Mesenchymal stem cell (in vitro differentiated cells and primary cell): ENCODE measurements around the gene GABRR2.
A peak's percentile ranks its signal among the peaks of the same experiment; 100 is the strongest.

ENCODE experiments used
- DNase-seq: peaks from one replicate; pipeline ENCODE4 v3.0.0-alpha.2; 2013
- H2AFZ ChIP-seq: one replicate; pipeline ENCODE4 v1.6.1; 2013; ENCODE audit warnings: low read depth, mild to moderate bottlenecking, control low read depth, inconsistent platforms, low read length, moderate library complexity
- H2AK5ac ChIP-seq: 2 replicates; pipeline ENCODE4 v1.6.1; 2013; ENCODE audit warnings: low read length, moderate library complexity, mild to moderate bottlenecking, inconsistent platforms; ENCODE audit not compliant: severe bottlenecking
- H2BK120ac ChIP-seq: one replicate; pipeline ENCODE4 v1.6.1; 2013; ENCODE audit warnings: low read depth, mild to moderate bottlenecking, inconsistent platforms, low read length, moderate library complexity
- H2BK12ac ChIP-seq, 2 experiments: one replicate each; pipeline ENCODE4 v1.6.1; 2013; ENCODE audit warnings: inconsistent platforms in 2 of 2, low read length in 2 of 2, mild to moderate bottlenecking in 2 of 2, moderate library complexity in 2 of 2, control low read depth in 1 of 2
- H2BK15ac ChIP-seq: one replicate; pipeline ENCODE4 v1.6.1; 2013; ENCODE audit warnings: mild to moderate bottlenecking, low read depth, inconsistent platforms; ENCODE audit not compliant: poor library complexity, severe bottlenecking
- H2BK5ac ChIP-seq: 2 replicates; pipeline ENCODE4 v1.6.1; 2013; ENCODE audit warnings: low read depth, mild to moderate bottlenecking, low read length, control low read depth, inconsistent platforms; ENCODE audit not compliant: poor library complexity, severe bottlenecking
- H3K14ac ChIP-seq, 2 experiments: one replicate each; pipeline ENCODE4 v1.6.1; 2013; ENCODE audit warnings: inconsistent platforms in 2 of 2, low read length in 2 of 2, control low read depth in 1 of 2, mild to moderate bottlenecking in 1 of 2, moderate library complexity in 1 of 2
- H3K18ac ChIP-seq, 2 experiments: one replicate each; pipeline ENCODE4 v1.6.1; 2013; ENCODE audit warnings: inconsistent platforms in 2 of 2, low read length in 2 of 2, control low read depth in 1 of 2, low read depth in 1 of 2, mild to moderate bottlenecking in 1 of 2
- H3K23ac ChIP-seq, 2 experiments: one replicate each; pipeline ENCODE4 v1.6.1; 2013; ENCODE audit warnings: inconsistent platforms in 2 of 2, low read length in 2 of 2, mild to moderate bottlenecking in 2 of 2, moderate library complexity in 2 of 2, control low read depth in 1 of 2
- H3K27ac ChIP-seq: 2 replicates; pipeline ENCODE4 v1.5.1; 2013; ENCODE audit warnings: mild to moderate bottlenecking, moderate library complexity, low read length, control low read depth, inconsistent platforms; ENCODE audit not compliant: poor library complexity, severe bottlenecking
- H3K27me3 ChIP-seq, 2 experiments: 2 replicates each; pipeline versions ENCODE4 v1.6.1 to v1.7.0; 2013; ENCODE audit warnings: low read length in 2 of 2, mild to moderate bottlenecking in 2 of 2, moderate library complexity in 2 of 2, control low read depth in 1 of 2, inconsistent platforms in 1 of 2; ENCODE audit not compliant: control insufficient read depth in 1 of 2, insufficient read depth in 1 of 2
- H3K36me3 ChIP-seq, 2 experiments: 2 replicates each; pipeline versions ENCODE4 v1.6.1 to v1.7.0; 2013; ENCODE audit warnings: low read length in 2 of 2, control low read depth in 1 of 2, inconsistent platforms in 1 of 2, low read depth in 1 of 2, mild to moderate bottlenecking in 1 of 2; ENCODE audit not compliant: insufficient read depth in 2 of 2, control insufficient read depth in 1 of 2
- H3K4ac ChIP-seq, 2 experiments: one replicate each; pipeline ENCODE4 v1.6.1; 2013; ENCODE audit warnings: inconsistent platforms in 2 of 2, low read length in 2 of 2, mild to moderate bottlenecking in 2 of 2, moderate library complexity in 2 of 2, control low read depth in 1 of 2, low read depth in 1 of 2
- H3K4me1 ChIP-seq: 2 replicates; pipeline ENCODE4 v1.6.1; 2013; ENCODE audit warnings: low read depth, low read length, control low read depth; ENCODE audit not compliant: control insufficient read depth, insufficient read depth
- H3K4me2 ChIP-seq: 2 replicates; pipeline ENCODE4 v1.6.1; 2013; ENCODE audit warnings: low read length, mild to moderate bottlenecking, inconsistent platforms; ENCODE audit not compliant: poor library complexity, severe bottlenecking
- H3K4me3 ChIP-seq, 2 experiments: 2 replicates each; pipeline versions ENCODE4 v1.5.1 to v1.7.0; 2013; ENCODE audit warnings: low read length in 2 of 2, mild to moderate bottlenecking in 2 of 2, control low read depth in 1 of 2, low read depth in 1 of 2; ENCODE audit not compliant: insufficient read depth in 1 of 2
- H3K79me1 ChIP-seq: replicated peaks from 2 replicates; pipeline ENCODE4 v1.6.1; 2013; ENCODE audit warnings: mild to moderate bottlenecking, control low read depth, low read length, inconsistent platforms; ENCODE audit not compliant: poor library complexity, severe bottlenecking
- H3K9ac ChIP-seq: 2 replicates; pipeline ENCODE4 v1.7.0; 2013; ENCODE audit warnings: mild to moderate bottlenecking, low read length, moderate library complexity
- H3K9me3 ChIP-seq: 2 replicates; pipeline ENCODE4 v1.7.0; 2013; ENCODE audit warnings: mild to moderate bottlenecking, low read length; ENCODE audit not compliant: control insufficient read depth
- H4K8ac ChIP-seq: one replicate; pipeline ENCODE4 v1.6.1; 2013; ENCODE audit warnings: inconsistent platforms, mild to moderate bottlenecking, low read length, moderate library complexity
- H4K91ac ChIP-seq: one replicate; pipeline ENCODE4 v1.6.1; 2013; ENCODE audit warnings: mild to moderate bottlenecking, low read length, inconsistent platforms
- WGBS: methylation state at CpG from one replicate; pipeline ENCODE4 v1.1.7; 2013; ENCODE audit warnings: mixed read lengths; 5-methylcytosine and 5-hydroxymethylcytosine counted together

GABRR2 gene

GRCh38 chr6:89328976-89329375, 13.9 kb upstream of the GABRR2 start:
- Histone ChIP-seq H3K9me3 (no peaks in the 10 kb centered on the region), H3K27ac (no peak overlapping the region), H3K9ac (no peak overlapping the region), H2BK12ac (no peak overlapping the region), H2BK120ac (no peak overlapping the region), H3K4me3 (no peak overlapping the region), H3K23ac (no peak overlapping the region), H3K27me3 (no peaks in the 10 kb centered on the region), H3K36me3 (peaks cover 8 to 65% of the 10 kb centered on the region in 2 experiments), H3K4ac (no peak overlapping the region), H3K4me2 (no peak overlapping the region), H2BK5ac (no peak overlapping the region), H3K4me1 (no peaks in the 10 kb centered on the region), H4K91ac (no peak overlapping the region), H3K14ac (no peak overlapping the region), H3K18ac (no peak overlapping the region), H3K79me1 (peaks cover 7% of the 10 kb centered on the region), H2BK15ac (no peak overlapping the region), H2AK5ac (no peak overlapping the region), H4K8ac (no peak overlapping the region), H2AFZ (no peak overlapping the region)
- no CpG with 5 or more reads among the region's 1 CpG for WGBS
- no peak for DNase-seq

- DNase-seq: no peak
- H2BK120ac ChIP-seq: no peak overlapping the region
- H2BK15ac ChIP-seq: no peak overlapping the region
- no peak overlapping the region for H2AK5ac ChIP-seq
- H3K4ac ChIP-seq: no peak overlapping the region
- no peaks in the 10 kb centered on the region for H3K27me3 ChIP-seq
- 100% methylated on average over 2 of the region's 3 CpGs for WGBS
- no peak overlapping the region for H2BK5ac ChIP-seq
- H3K4me3 ChIP-seq: no peak overlapping the region
- H3K23ac ChIP-seq: no peak overlapping the region
- peaks cover 5 to 32% of the 10 kb centered on the region in 2 experiments for H3K36me3 ChIP-seq
- no peak overlapping the region for H3K9ac ChIP-seq
- peaks cover 5% of the 10 kb centered on the region for H3K79me1 ChIP-seq
- no peak overlapping the region for H2BK12ac ChIP-seq
- H3K9me3 ChIP-seq: no peaks in the 10 kb centered on the region
- no peak overlapping the region for H3K18ac ChIP-seq
- no peak overlapping the region for H4K91ac ChIP-seq
- H3K27ac ChIP-seq: no peak overlapping the region
- no peak overlapping the region for H3K14ac ChIP-seq
- no peak overlapping the region for H4K8ac ChIP-seq
- no peak overlapping the region for H3K4me2 ChIP-seq
- H2AFZ ChIP-seq: no peak overlapping the region
- no peaks in the 10 kb centered on the region for H3K4me1 ChIP-seq
Observed at GRCh38 chr6:89324304-89324703, 9.2 kb upstream of the GABRR2 start.

GRCh38 chr6:89323511-89323971, 8.4 kb upstream of the GABRR2 start:
- H3K18ac ChIP-seq: peak overlapping the region in 1 of 2 experiments; percentile 48
- no peak overlapping the region for H3K4ac ChIP-seq
- H3K4me2 ChIP-seq: no peak overlapping the region
- H2BK12ac ChIP-seq: no peak overlapping the region
- no peak overlapping the region for H3K14ac ChIP-seq
- peaks cover 6% of the 10 kb centered on the region for H3K79me1 ChIP-seq
- no peaks in the 10 kb centered on the region for H3K4me1 ChIP-seq
- DNase-seq: peak; percentile 87
- no peak overlapping the region for H2BK5ac ChIP-seq
- no peak overlapping the region for H2BK15ac ChIP-seq
- H2AK5ac ChIP-seq: no peak overlapping the region
- no peak overlapping the region for H2AFZ ChIP-seq
- H3K36me3 ChIP-seq: peaks cover 5 to 25% of the 10 kb centered on the region in 2 experiments
- no peaks in the 10 kb centered on the region for H3K27me3 ChIP-seq
- no peak overlapping the region for H3K27ac ChIP-seq
- H3K9ac ChIP-seq: no peak overlapping the region
- no peaks in the 10 kb centered on the region for H3K9me3 ChIP-seq
- no peak overlapping the region for H3K23ac ChIP-seq
- no peak overlapping the region for H2BK120ac ChIP-seq
- no peak overlapping the region for H4K91ac ChIP-seq
- H4K8ac ChIP-seq: no peak overlapping the region
- H3K4me3 ChIP-seq: no peak overlapping the region
- WGBS: 13% methylated on average over 3 of the region's 3 CpGs

- Histone ChIP-seq H2AK5ac (no peak overlapping the region), H3K9ac (no peak overlapping the region), H3K14ac (no peak overlapping the region), H4K8ac (no peak overlapping the region), H2BK120ac (no peak overlapping the region), H2AFZ (no peak overlapping the region), H2BK12ac (no peak overlapping the region), H3K9me3 (no peaks in the 10 kb centered on the region), H3K79me1 (peaks cover 3% of the 10 kb centered on the region), H3K27me3 (no peaks in the 10 kb centered on the region), H3K36me3 (peaks cover 2 to 5% of the 10 kb centered on the region in 2 experiments), H3K18ac (peak overlapping the region in 1 of 2 experiments; percentile 24), H3K23ac (peak overlapping the region in 1 of 2 experiments; percentile 59), H3K4me1 (no peaks in the 10 kb centered on the region), H2BK15ac (no peak overlapping the region), H2BK5ac (no peak overlapping the region), H4K91ac (no peak overlapping the region), H3K27ac (no peak overlapping the region), H3K4ac (no peak overlapping the region), H3K4me3 (no peak overlapping the region), H3K4me2 (no peak overlapping the region)
- DNase-seq: peak; percentile 90
- WGBS: 86% methylated on average over 8 of the region's 9 CpGs
Observed at GRCh38 chr6:89321131-89321970, 6.3 kb upstream of the GABRR2 start.
